Measurements from ENCODE around the gene ELOVL7.

GRCh38 chr5:60805463-60805862 lies 38.6 kb downstream of the ELOVL7 start:
- TF ChIP-seq CTCF (IDR thresholded peaks at IDR 0.05; ENCODE audit: low read depth, low read length, missing input control), result no peak
- no peak for TF ChIP-seq ZBTB33 (IDR thresholded peaks at IDR 0.05)
- no peak for TF ChIP-seq YY1 (IDR thresholded peaks at IDR 0.05)
- no peak for TF ChIP-seq RAD21 (IDR thresholded peaks at IDR 0.05)
- TF ChIP-seq GABPA (IDR thresholded peaks at IDR 0.05 in 1 of 2, conservative IDR thresholded peaks at IDR 0.05 in 1 of 2), result no peak
- no peak for TF ChIP-seq REST (IDR thresholded peaks at IDR 0.05)
- TF ChIP-seq MAX (IDR thresholded peaks at IDR 0.05), result no peak
- TF ChIP-seq JUND (IDR thresholded peaks at IDR 0.05), result no peak
- no peak for TF ChIP-seq EGR1 (IDR thresholded peaks at IDR 0.05; ENCODE audit: low read depth in 2 of 2)
- TF ChIP-seq TAF1 (conservative IDR thresholded peaks at IDR 0.05), result no peak
- no peak for TF ChIP-seq ATF3 (IDR thresholded peaks at IDR 0.05)
- no peak for TF ChIP-seq SP1 (IDR thresholded peaks at IDR 0.05)
